Measurements from ENCODE around the gene RAF1. TPM values are rescaled to one million over a fixed set of nuclear protein-coding genes. Genes with fewer than 3 reads are reported as not detected.

RAF1 gene
- total and polyA plus RNA-seq, 9 of the 15 experiments (the other 6 are each of a cell fraction or from before 2014, with no cell fraction given) = 28.0 to 183 (median 85.6) TPM

DNA sequence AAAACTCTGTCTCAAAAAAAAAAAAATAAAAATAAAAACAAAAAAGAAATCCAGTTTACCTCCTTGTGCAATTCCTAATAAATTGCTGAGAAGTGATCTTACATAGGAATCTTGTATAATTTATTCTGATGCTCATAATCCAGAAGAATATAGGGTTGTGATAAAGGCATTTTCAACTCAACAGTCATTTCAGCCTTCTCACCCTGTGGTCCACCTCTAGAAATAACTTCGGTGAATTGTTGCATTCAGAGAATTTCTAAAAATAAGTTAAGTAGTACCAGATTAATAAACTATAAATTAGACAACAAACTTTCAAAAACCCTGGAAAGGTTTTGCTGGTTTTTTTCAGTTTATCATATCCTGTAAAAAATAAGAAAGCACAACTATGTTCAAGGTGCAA lies 20.2 kb downstream of the RAF1 start (continued):
- TF ChIP-seq, protein P1, sequence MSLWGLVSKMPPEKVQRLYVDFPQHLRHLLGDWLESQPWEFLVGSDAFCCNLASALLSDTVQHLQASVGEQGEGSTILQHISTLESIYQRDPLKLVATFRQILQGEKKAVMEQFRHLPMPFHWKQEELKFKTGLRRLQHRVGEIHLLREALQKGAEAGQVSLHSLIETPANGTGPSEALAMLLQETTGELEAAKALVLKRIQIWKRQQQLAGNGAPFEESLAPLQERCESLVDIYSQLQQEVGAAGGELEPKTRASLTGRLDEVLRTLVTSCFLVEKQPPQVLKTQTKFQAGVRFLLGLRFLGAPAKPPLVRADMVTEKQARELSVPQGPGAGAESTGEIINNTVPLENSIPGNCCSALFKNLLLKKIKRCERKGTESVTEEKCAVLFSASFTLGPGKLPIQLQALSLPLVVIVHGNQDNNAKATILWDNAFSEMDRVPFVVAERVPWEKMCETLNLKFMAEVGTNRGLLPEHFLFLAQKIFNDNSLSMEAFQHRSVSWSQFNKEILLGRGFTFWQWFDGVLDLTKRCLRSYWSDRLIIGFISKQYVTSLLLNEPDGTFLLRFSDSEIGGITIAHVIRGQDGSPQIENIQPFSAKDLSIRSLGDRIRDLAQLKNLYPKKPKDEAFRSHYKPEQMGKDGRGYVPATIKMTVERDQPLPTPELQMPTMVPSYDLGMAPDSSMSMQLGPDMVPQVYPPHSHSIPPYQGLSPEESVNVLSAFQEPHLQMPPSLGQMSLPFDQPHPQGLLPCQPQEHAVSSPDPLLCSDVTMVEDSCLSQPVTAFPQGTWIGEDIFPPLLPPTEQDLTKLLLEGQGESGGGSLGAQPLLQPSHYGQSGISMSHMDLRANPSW (CRISPR knock-in tag; IDR thresholded peaks at IDR 0.05) = no peak
- TF ChIP-seq U2AF1 (optimal IDR thresholded peaks at IDR 0.05; ENCODE audit: low read depth, low read length) (no peak), SNIP1 (IDR thresholded peaks at IDR 0.05; ENCODE audit: low read depth) (no peak), KDM4B (IDR thresholded peaks at IDR 0.05; ENCODE audit: borderline replicate concordance in 2 of 2, low read depth in 1 of 2) (no peak)
- TF ChIP-seq, protein P2, sequence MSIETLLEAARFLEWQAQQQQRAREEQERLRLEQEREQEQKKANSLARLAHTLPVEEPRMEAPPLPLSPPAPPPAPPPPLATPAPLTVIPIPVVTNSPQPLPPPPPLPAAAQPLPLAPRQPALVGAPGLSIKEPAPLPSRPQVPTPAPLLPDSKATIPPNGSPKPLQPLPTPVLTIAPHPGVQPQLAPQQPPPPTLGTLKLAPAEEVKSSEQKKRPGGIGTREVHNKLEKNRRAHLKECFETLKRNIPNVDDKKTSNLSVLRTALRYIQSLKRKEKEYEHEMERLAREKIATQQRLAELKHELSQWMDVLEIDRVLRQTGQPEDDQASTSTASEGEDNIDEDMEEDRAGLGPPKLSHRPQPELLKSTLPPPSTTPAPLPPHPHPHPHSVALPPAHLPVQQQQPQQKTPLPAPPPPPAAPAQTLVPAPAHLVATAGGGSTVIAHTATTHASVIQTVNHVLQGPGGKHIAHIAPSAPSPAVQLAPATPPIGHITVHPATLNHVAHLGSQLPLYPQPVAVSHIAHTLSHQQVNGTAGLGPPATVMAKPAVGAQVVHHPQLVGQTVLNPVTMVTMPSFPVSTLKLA (conservative IDR thresholded peaks at IDR 0.05) = no peak

GRCh38 chr3:12643010-12643380 lies 20.9 kb downstream of the RAF1 start:
- POLR2A ChIA-PET = interaction anchor here (0.7 to 1.5 kb wide), 2 partner anchors 11 to 261 kb away, joined by 3 to 6 read pairs; no protein-coding TSS in a partner anchor
- peak in 1 of 4 experiments; percentile 49 for DNase-seq (ENCODE audit: extremely low read depth in 1 of 4, low spot score in 3 of 4)
- BruUV-seq (replicated peaks) = no TSS peak
- H3K4me3 ChIP-seq = no peak overlapping the region
- no peak overlapping the region for H3K9ac ChIP-seq (ENCODE audit: insufficient read depth in 1 of 2, low read depth in 2 of 2, low read length in 2 of 2)
- H3K9me3 ChIP-seq (replicated peaks; ENCODE audit: control insufficient read depth, insufficient read depth, low read depth, low read length) = no peaks in the 10 kb centered on the region
- CTCF ChIA-PET (ENCODE audit: low intra/inter-chr PET ratio) = no interaction called here
- no peaks in the 10 kb centered on the region for H3K27me3 ChIP-seq (ENCODE audit: control insufficient read depth in 2 of 2, insufficient read depth in 2 of 2, low read length in 2 of 2)
- in situ Hi-C loops (cut with MboI) (no loop called here), intact Hi-C loops (cut with micrococcal nuclease) (no loop called here)
- no peak for FAIRE-seq
- ATAC-seq = peak; percentile 70
- H4K20me1 ChIP-seq (replicated peaks; ENCODE audit: control insufficient read depth, insufficient read depth, low read length) = peaks cover 26% of the 10 kb centered on the region
- H3K27ac ChIP-seq (ENCODE audit: extremely low read depth, low read depth, low read length) = peak overlapping the region; percentile 18; the same call in 1 of the 3 replicates
- no peak overlapping the region for H3K4me2 ChIP-seq (ENCODE audit: insufficient read depth, low read length)
- H3K9me1 ChIP-seq (ENCODE audit: control insufficient read depth, insufficient read depth, low read length) = no peaks in the 10 kb centered on the region
- no peak overlapping the region for H2AFZ ChIP-seq (ENCODE audit: low read depth, low read length)
- peaks cover 10 to 15% of the 10 kb centered on the region in 2 experiments; a peak in 4 of 5 replicates for H3K4me1 ChIP-seq (replicated peaks in 1 of 2; ENCODE audit: control insufficient read depth in 2 of 2, insufficient read depth in 2 of 2, low read length in 2 of 2)
- H3K79me2 ChIP-seq (ENCODE audit: control insufficient read depth, insufficient read depth, low read length) = peaks cover 85% of the 10 kb centered on the region
- H3K36me3 ChIP-seq (ENCODE audit: control insufficient read depth, insufficient read depth, low read length) = peaks cover 12% of the 10 kb centered on the region; the same call in 2 of the 3 replicates
- TF ChIP-seq, protein P3, sequence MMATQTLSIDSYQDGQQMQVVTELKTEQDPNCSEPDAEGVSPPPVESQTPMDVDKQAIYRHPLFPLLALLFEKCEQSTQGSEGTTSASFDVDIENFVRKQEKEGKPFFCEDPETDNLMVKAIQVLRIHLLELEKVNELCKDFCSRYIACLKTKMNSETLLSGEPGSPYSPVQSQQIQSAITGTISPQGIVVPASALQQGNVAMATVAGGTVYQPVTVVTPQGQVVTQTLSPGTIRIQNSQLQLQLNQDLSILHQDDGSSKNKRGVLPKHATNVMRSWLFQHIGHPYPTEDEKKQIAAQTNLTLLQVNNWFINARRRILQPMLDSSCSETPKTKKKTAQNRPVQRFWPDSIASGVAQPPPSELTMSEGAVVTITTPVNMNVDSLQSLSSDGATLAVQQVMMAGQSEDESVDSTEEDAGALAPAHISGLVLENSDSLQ (IDR thresholded peaks at IDR 0.05) = peak; percentile 28; the same call in 1 of the 2 replicates
- TF ChIP-seq, protein P4, sequence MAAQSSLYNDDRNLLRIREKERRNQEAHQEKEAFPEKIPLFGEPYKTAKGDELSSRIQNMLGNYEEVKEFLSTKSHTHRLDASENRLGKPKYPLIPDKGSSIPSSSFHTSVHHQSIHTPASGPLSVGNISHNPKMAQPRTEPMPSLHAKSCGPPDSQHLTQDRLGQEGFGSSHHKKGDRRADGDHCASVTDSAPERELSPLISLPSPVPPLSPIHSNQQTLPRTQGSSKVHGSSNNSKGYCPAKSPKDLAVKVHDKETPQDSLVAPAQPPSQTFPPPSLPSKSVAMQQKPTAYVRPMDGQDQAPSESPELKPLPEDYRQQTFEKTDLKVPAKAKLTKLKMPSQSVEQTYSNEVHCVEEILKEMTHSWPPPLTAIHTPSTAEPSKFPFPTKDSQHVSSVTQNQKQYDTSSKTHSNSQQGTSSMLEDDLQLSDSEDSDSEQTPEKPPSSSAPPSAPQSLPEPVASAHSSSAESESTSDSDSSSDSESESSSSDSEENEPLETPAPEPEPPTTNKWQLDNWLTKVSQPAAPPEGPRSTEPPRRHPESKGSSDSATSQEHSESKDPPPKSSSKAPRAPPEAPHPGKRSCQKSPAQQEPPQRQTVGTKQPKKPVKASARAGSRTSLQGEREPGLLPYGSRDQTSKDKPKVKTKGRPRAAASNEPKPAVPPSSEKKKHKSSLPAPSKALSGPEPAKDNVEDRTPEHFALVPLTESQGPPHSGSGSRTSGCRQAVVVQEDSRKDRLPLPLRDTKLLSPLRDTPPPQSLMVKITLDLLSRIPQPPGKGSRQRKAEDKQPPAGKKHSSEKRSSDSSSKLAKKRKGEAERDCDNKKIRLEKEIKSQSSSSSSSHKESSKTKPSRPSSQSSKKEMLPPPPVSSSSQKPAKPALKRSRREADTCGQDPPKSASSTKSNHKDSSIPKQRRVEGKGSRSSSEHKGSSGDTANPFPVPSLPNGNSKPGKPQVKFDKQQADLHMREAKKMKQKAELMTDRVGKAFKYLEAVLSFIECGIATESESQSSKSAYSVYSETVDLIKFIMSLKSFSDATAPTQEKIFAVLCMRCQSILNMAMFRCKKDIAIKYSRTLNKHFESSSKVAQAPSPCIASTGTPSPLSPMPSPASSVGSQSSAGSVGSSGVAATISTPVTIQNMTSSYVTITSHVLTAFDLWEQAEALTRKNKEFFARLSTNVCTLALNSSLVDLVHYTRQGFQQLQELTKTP (IDR thresholded peaks at IDR 0.05; ENCODE audit: low read depth in 1 of 2, partially characterized antibody in 2 of 2) = no peak
- TF ChIP-seq ATF4 (CRISPR knock-in tag; IDR thresholded peaks at IDR 0.05) = no peak

All from K562 (cell line).